Activated CD8-positive, alpha-beta memory T cell treated with anti-CD3 and anti-CD28 coated beads for 4 hours (primary cell): ENCODE data around the gene SARS2.
A peak's percentile ranks its signal among the peaks of the same experiment; 100 is the strongest.

ENCODE experiments used
- DNase-seq, 2 donors: peaks; one replicate each; pipeline ENCODE4 v3.0.0-alpha.2; 2020; ENCODE audit warnings: low read depth in 2 of 2

Gene SARS2

GRCh38 chr19:38917921-38918491, 12.6 kb downstream of the SARS2 start:
- no peak for DNase-seq

GRCh38 chr19:38917516-38917915, 13.0 kb downstream of the SARS2 start:
- DNase-seq: no peak

GRCh38 chr19:38915329-38916321, 14.9 kb downstream of the SARS2 start:
- no peak for DNase-seq

GRCh38 chr19:38913958-38914357, 16.6 kb downstream of the SARS2 start:
- DNase-seq: no peak

- no peak for DNase-seq
Observed at GRCh38 chr19:38912600-38913514, 17.7 kb downstream of the SARS2 start.

GRCh38 chr19:38911388-38912001, 19.1 kb downstream of the SARS2 start:
- no peak for DNase-seq

- DNase-seq: no peak
Observed at GRCh38 chr19:38910488-38910887, 20.1 kb downstream of the SARS2 start.

GRCh38 chr19:38908911-38909310, 21.7 kb downstream of the SARS2 start:
- DNase-seq: no peak

- DNase-seq: no peak
Observed at GRCh38 chr19:38907670-38908069, 22.9 kb downstream of the SARS2 start.

GRCh38 chr19:38907227-38907626, 23.3 kb downstream of the SARS2 start:
- DNase-seq: no peak

GRCh38 chr19:38905620-38906019, 24.9 kb downstream of the SARS2 start:
- DNase-seq: no peak

- no peak for DNase-seq
Observed at GRCh38 chr19:38904581-38905539, 25.7 kb downstream of the SARS2 start.

GRCh38 chr19:38901683-38902082, 28.9 kb downstream of the SARS2 start:
- no peak for DNase-seq

GRCh38 chr19:38900743-38901190, 29.8 kb downstream of the SARS2 start:
- no peak for DNase-seq

GRCh38 chr19:38900202-38900629, 30.3 kb downstream of the SARS2 start:
- no peak for DNase-seq

GRCh38 chr19:38899447-38900201, 30.9 kb downstream of the SARS2 start, which contains the start of the genes NFKBIB and SIRT2:
Gene NFKBIB (plus strand): TSS chr19:38899969. CDS start chr19:38900033, 64 bp downstream.
Gene SIRT2 (minus strand): TSS chr19:38899618. CDS start chr19:38899521, 97 bp downstream.
- DNase-seq: peak; percentile 96 to 99

- no peak for DNase-seq
Observed at GRCh38 chr19:38898788-38899446, 31.6 kb downstream of the SARS2 start.

GRCh38 chr19:38894968-38895367, 35.6 kb downstream of the SARS2 start:
- DNase-seq: no peak

- no peak for DNase-seq
Observed at GRCh38 chr19:38893341-38893771, 37.2 kb downstream of the SARS2 start.
